A673 (cell line): ENCODE measurements around the gene PHF24. TPM values are rescaled to one million over a fixed set of nuclear protein-coding genes. Genes with fewer than 3 reads are reported as not detected.
"Not testable (repeated sequence)": the region's sequence is repeated elsewhere in the genome, so short reads cannot be mapped to it uniquely, and the experiment has no call there.

Experiments used
- BruUV-seq: library from RNA; stranded (reverse); fragments of 400-500 nt; replicated peaks from 2 replicates; lab custom pipeline; 2021; lab: Mats Ljungman, UMichigan
- CTCF ChIA-PET: fragments of 300-600 bp; sonication (Branson Sonifier 250); formaldehyde crosslinking; loops from one replicate; lab custom pipeline; 2022; ENCODE audit warnings: antibody characterized with exemption; lab: Charles Lee
- POLR2A ChIA-PET: fragments of 300-600 bp; sonication (Branson Sonifier 250); formaldehyde crosslinking; loops from one replicate; lab custom pipeline; 2022; ENCODE audit warnings: antibody characterized with exemption; ENCODE audit not compliant: low non-redundant PET; lab: Charles Lee
- DNase-seq: peaks from one replicate; pipeline ENCODE4 v3.0.0-alpha.2; 2015; ENCODE audit warnings: low spot score
- H3K27ac ChIP-seq: fragments of 200-600 bp; sonication (generic); 2 replicates; pipeline ENCODE4 v1.5.1; 2016; ENCODE audit warnings: mixed run types, low read depth, mild to moderate bottlenecking, mixed read lengths, antibody characterized with exemption, low read length; ENCODE audit not compliant: poor library complexity, severe bottlenecking
- H3K27me3 ChIP-seq: fragments of 200-600 bp; sonication (generic); replicated peaks from 2 replicates; pipeline ENCODE4 v1.6.1; 2017; ENCODE audit warnings: mixed run types, low read depth, mild to moderate bottlenecking, mixed read lengths, antibody characterized with exemption, low read length; ENCODE audit not compliant: insufficient read depth, poor library complexity
- H3K36me3 ChIP-seq: fragments of 200-600 bp; sonication (generic); 2 replicates; pipeline ENCODE4 v1.6.1; 2016; ENCODE audit warnings: mixed run types, mild to moderate bottlenecking, mixed read lengths, antibody characterized with exemption, low read length; ENCODE audit not compliant: insufficient read depth, poor library complexity, severe bottlenecking
- H3K4me1 ChIP-seq: fragments of 200-600 bp; sonication (generic); 2 replicates; pipeline ENCODE4 v1.6.1; 2017; ENCODE audit warnings: mixed run types, mild to moderate bottlenecking, mixed read lengths, antibody characterized with exemption, low read length; ENCODE audit not compliant: insufficient read depth, poor library complexity, severe bottlenecking
- H3K4me3 ChIP-seq: fragments of 200-600 bp; sonication (generic); 2 replicates; pipeline ENCODE4 v1.5.1; 2016; ENCODE audit warnings: low read depth, mixed run types, mild to moderate bottlenecking, mixed read lengths, low read length; ENCODE audit not compliant: poor library complexity, severe bottlenecking
- H3K9me3 ChIP-seq: fragments of 200-600 bp; sonication (generic); 2 replicates; pipeline ENCODE4 v1.6.1; 2016; ENCODE audit warnings: mixed run types, low read depth, mild to moderate bottlenecking, mixed read lengths, antibody characterized with exemption, low read length; ENCODE audit not compliant: poor library complexity, severe bottlenecking
- EZH2 ChIP-seq: fragments of 200-600 bp; sonication (generic); IDR thresholded peaks from 2 replicates; pipeline ENCODE4 v1.6.1; 2017; ENCODE audit warnings: borderline replicate concordance, low read depth, mild to moderate bottlenecking, mixed read lengths, antibody characterized with exemption, low read length; ENCODE audit not compliant: poor library complexity, severe bottlenecking
- intact Hi-C: fragments of 100-400 bp; cut with micrococcal nuclease; formaldehyde crosslinking; loops from one replicate; pipeline ENCODE4 v1.10.0; 2022; ENCODE audit not compliant: unreplicated experiment
- total RNA-seq: library from RNA; stranded (reverse); gene quantifications from 2 replicates; pipeline ENCODE4 v1.2.3, GENCODE V29; 2021
- TF ChIP-seq, protein P1 (sequence below): fragments of 300-800, 200-600 bp; sonication (generic); conservative IDR thresholded peaks from 2 replicates; pipeline ENCODE4 v1.5.1; 2017; ENCODE audit warnings: low read depth, mild to moderate bottlenecking, antibody characterized with exemption, low read length, moderate library complexity, mixed read lengths

The PHF24 gene
- total RNA-seq, 1 experiment from 2014 or later: 0.13 TPM

DNA sequence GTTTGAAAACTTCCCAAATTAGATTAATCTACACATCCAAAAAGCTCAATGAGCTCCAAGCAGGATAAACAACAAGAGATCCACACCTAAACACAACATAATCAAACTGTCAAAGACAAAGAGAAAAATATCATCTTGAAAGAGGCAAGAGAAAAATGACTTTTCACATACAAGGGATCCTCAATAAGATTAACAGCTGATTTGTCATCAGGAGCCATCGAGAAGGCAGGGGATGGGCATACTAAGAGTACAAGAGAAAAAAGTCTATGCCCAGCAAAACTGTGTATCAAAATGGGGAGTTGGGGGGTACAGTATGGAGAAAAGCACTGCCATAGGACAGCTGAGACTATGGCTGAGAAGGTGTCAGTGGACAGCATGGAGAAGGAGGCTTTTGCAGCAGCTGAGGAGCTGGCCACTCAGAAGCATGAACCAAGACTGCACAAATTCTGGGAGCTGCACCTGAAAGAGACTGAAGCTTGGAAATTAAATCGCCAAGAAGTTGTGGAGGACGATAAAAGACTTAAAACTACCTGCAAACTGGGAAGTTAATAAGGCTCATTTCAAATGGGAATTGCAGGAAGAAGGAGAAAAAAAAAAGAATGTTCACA, 52.4 kb downstream of the PHF24 start:
- Histone ChIP-seq H3K4me3 (no peak overlapping the region), H3K27ac (no peak overlapping the region), H3K4me1 (no peaks in the 10 kb centered on the region), H3K27me3 (no peaks in the 10 kb centered on the region), H3K9me3 (peaks cover 8% of the 10 kb centered on the region), H3K36me3 (no peaks in the 10 kb centered on the region)
- BruUV-seq: no TSS peak
- CTCF ChIA-PET: no interaction called here
- no peak for DNase-seq
- POLR2A ChIA-PET: no interaction called here
- TF ChIP-seq, protein P1, sequence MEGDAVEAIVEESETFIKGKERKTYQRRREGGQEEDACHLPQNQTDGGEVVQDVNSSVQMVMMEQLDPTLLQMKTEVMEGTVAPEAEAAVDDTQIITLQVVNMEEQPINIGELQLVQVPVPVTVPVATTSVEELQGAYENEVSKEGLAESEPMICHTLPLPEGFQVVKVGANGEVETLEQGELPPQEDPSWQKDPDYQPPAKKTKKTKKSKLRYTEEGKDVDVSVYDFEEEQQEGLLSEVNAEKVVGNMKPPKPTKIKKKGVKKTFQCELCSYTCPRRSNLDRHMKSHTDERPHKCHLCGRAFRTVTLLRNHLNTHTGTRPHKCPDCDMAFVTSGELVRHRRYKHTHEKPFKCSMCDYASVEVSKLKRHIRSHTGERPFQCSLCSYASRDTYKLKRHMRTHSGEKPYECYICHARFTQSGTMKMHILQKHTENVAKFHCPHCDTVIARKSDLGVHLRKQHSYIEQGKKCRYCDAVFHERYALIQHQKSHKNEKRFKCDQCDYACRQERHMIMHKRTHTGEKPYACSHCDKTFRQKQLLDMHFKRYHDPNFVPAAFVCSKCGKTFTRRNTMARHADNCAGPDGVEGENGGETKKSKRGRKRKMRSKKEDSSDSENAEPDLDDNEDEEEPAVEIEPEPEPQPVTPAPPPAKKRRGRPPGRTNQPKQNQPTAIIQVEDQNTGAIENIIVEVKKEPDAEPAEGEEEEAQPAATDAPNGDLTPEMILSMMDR: no peak
- no peak for TF ChIP-seq EZH2
- intact Hi-C loops: no loop called here

- H3K27me3 ChIP-seq: no peaks in the 10 kb centered on the region
- no TSS peak for BruUV-seq
- H3K27ac ChIP-seq: no peak overlapping the region
- H3K4me3 ChIP-seq: no peak overlapping the region
- no peaks in the 10 kb centered on the region for H3K4me1 ChIP-seq
- no peak for DNase-seq
- intact Hi-C loops: no loop called here
- CTCF ChIA-PET: no interaction called here
- H3K9me3 ChIP-seq: peaks cover 8% of the 10 kb centered on the region
- POLR2A ChIA-PET: no interaction called here
- H3K36me3 ChIP-seq: no peaks in the 10 kb centered on the region
- TF ChIP-seq, protein P1: no peak
- TF ChIP-seq EZH2: no peak
These were observed 56.4 kb downstream of the PHF24 start for GRCh38 chr9:35014517-35014916.

GRCh38 chr9:35023443-35023842, 65.4 kb downstream of the PHF24 start:
- BruUV-seq, H3K9me3 ChIP-seq, DNase-seq, H3K4me3 ChIP-seq, H3K4me1 ChIP-seq, POLR2A ChIA-PET, H3K27ac ChIP-seq, CTCF ChIA-PET, H3K27me3 ChIP-seq, H3K36me3 ChIP-seq, intact Hi-C loops: not testable (repeated sequence)

DNA sequence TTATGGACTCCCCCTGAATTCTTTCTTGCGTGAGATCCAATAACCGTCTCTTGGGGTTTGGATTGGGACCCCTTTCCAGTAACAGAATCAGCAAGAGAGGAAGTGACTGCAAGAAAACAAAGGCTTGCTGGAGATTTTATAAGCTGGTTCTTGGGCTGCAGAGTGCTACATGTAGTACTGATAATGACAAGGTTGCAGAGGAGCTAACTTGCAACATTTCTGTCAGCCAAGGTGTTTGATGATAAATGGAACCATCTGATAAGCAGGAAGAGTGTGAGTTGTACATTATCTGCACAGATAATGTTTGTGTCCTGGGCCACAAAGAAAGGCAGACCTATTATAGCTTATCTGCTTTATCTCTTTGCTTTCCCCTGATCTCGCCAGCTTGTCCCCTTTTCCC, 68.6 kb downstream of the PHF24 start:
- Histone ChIP-seq H3K36me3 (no peaks in the 10 kb centered on the region), H3K4me1 (no peaks in the 10 kb centered on the region), H3K27me3 (no peaks in the 10 kb centered on the region), H3K4me3 (no peak overlapping the region), H3K9me3 (no peaks in the 10 kb centered on the region), H3K27ac (peak overlapping the region; percentile 54)
- TF ChIP-seq, protein P1: no peak
- TF ChIP-seq EZH2: no peak
- peak; percentile 23 for DNase-seq
- BruUV-seq: no TSS peak
- intact Hi-C loops: no loop called here
- ChIA-PET CTCF (no interaction called here), POLR2A (no interaction called here)
